Adrenal gland (tissue), 12 donors: ENCODE measurements around the gene GLIS1. TPM values are rescaled to one million over a fixed set of nuclear protein-coding genes. Genes with fewer than 3 reads are reported as not detected.

ENCODE experiments used
- DNase-seq, 7 donors: peaks; one replicate each; pipeline ENCODE4 v3.0.0-alpha.2; 2019 to 2020
- H3K27ac ChIP-seq, 5 donors: fragments of 200-600 bp; sonication (generic) in 4 of 5; 1 replicate in 3 of 5; 2 replicates in 2 of 5; pipeline versions ENCODE4 v1.5.1 to v1.8.0; 2016 to 2020; ENCODE audit warnings: mild to moderate bottlenecking in 1 of 5
- H3K27me3 ChIP-seq: fragments of 200-600 bp; 2 replicates; pipeline ENCODE4 v1.8.0; 2021
- H3K36me3 ChIP-seq, 2 donors: fragments of 200-600 bp; replicated peaks in 1 of 2; 1 replicate in 1 of 2; 2 replicates in 1 of 2; pipeline versions ENCODE4 v1.5.1 to v1.8.0; 2018 to 2022
- H3K4me1 ChIP-seq, 2 donors: fragments of 200-600 bp; replicated peaks in 1 of 2; 1 replicate in 1 of 2; 2 replicates in 1 of 2; pipeline versions ENCODE4 v1.5.1 to v1.8.0; 2018 to 2021
- H3K4me3 ChIP-seq, 4 donors: fragments of 200-600 bp; sonication (generic) in 3 of 4; one replicate each; pipeline ENCODE4 v1.5.1; 2016 to 2018
- H3K9me3 ChIP-seq, 3 donors: fragments of 200-600 bp; sonication (generic) in 1 of 3; replicated peaks in 1 of 3; 1 replicate in 2 of 3; 2 replicates in 1 of 3; pipeline versions ENCODE4 v1.5.1 to v1.8.0; 2016 to 2021
- POLR2A ChIP-seq, 2 donors: fragments of 450-650 bp; IDR thresholded peaks; one replicate each; pipeline ENCODE4 v1.6.1; 2017; ENCODE audit warnings: antibody characterized with exemption in 2 of 2, mild to moderate bottlenecking in 2 of 2, moderate library complexity in 1 of 2
- WGBS, 4 donors: extraction: QIAGEN DNeasy Blood & Tissue Kit in 2 of 4; methylation state at CpG; one replicate each; pipeline versions ENCODE4 v1.1.5 to v1.1.7; 2013 to 2017; 5-methylcytosine and 5-hydroxymethylcytosine counted together
- intact Hi-C, 2 donors: fragments of 100-400 bp; cut with DNase I; formaldehyde crosslinking; loops; one replicate each; pipeline versions ENCODE4 v1.14.1 to v1.15.0; 2022 to 2023
- polyA plus RNA-seq, 3 donors: library from polyadenylated mRNA; stranded (reverse); fragments of 200-250 nt in 2 of 3; fragments of 350-450 nt in 1 of 3; fragmentation: Illumina TruSeq in 1 of 3; extraction: RNeasy Lipid Tissue Mini Kit (QIAGEN cat#74804) in 1 of 3; gene quantifications; one replicate each; pipeline ENCODE4 v1.2.3, GENCODE V29; 2013 to 2014
- total RNA-seq, 9 donors: library from RNA; depleted of rRNA in 4 of 9; stranded (reverse); fragments of >200 nt in 4 of 9; fragments of 120-200 nt in 1 of 9; fragmentation: NEBNext Ultra II Directional in 1 of 9; extraction: Animal tissue kit (Norgen Biotek cat#: 25700) in 1 of 9; gene quantifications; one replicate each; pipeline versions ENCODE4 v1.1.0 to v1.2.4, GENCODE V29; 2013 to 2023
- TF ChIP-seq, protein P1 (sequence below), 6 experiments: fragments of 450-650 bp in 4 of 6; fragments of 200-600 bp in 2 of 6; sonication (generic) in 1 of 6; IDR thresholded peaks; 1 replicate in 5 of 6; 2 replicates in 1 of 6; pipeline versions ENCODE4 v1.5.1 to v1.8.0; 2016 to 2021; ENCODE audit warnings: antibody characterized with exemption in 6 of 6, mild to moderate bottlenecking in 2 of 6, moderate library complexity in 1 of 6
- donor health status: healthy with polysubstance abuse.
- donor health status: Bipolar disorder and iron deficiency.
- donor health status: DM: yes; HTN: yes; CAD: no.
- donor health status: DM: no; HTN: no; CAD: no.
- donor health status: DM: no; HTN: no; CAD: no.
- donor health status: DM: yes; HTN: yes; CAD: no.

GLIS1 gene
- total and polyA plus RNA-seq, 12 donors, result 0.08 to 0.37 (median 0.14) TPM; not detected in 6

DNA sequence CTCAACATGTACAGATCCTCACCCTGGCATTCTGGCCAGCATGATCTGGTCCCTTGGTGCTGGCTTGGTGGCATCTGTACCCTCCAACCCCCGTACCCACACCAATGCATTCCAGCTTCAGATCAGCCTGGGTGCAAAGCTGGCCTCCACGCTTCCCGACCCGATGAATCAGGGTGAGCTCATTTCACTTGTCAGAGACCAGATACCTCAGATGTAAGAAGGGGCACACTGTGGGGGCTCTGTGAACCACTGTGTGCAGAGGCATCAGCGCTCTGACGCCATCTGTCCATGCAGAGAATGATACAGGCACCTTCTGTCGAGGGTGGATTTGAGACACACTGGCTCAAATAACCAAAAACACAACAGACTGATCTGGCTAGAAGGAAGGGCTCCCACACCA is 203.1 kb downstream of the GLIS1 start:
- intact Hi-C loops, result no loop called here

DNA sequence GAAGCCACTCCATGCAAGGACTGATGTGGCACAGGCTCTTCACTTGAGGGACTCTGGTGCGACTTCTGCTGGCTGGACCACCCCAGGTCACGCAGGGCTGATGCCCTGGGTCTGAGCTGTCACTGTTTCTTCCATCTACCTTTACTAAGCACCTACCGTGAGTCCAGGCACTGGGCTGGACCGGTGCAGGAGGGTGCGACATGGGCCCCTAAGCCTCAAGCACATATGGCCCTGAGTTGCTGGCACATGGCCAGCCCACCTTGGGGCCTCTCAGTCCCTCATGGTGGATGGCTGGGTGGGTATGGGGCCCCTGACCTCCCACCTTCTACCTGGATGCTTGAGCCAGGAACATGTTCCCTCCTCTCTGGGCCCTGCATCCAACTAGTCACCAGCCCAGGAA is 203.7 kb downstream of the GLIS1 start:
- no peak overlapping the region for H3K4me3 ChIP-seq
- no peaks in the 10 kb centered on the region for H3K9me3 ChIP-seq
- no peaks in the 10 kb centered on the region for H3K4me1 ChIP-seq
- H3K27ac ChIP-seq, result no peak overlapping the region
- DNase-seq, result no peak
- TF ChIP-seq, protein P1, sequence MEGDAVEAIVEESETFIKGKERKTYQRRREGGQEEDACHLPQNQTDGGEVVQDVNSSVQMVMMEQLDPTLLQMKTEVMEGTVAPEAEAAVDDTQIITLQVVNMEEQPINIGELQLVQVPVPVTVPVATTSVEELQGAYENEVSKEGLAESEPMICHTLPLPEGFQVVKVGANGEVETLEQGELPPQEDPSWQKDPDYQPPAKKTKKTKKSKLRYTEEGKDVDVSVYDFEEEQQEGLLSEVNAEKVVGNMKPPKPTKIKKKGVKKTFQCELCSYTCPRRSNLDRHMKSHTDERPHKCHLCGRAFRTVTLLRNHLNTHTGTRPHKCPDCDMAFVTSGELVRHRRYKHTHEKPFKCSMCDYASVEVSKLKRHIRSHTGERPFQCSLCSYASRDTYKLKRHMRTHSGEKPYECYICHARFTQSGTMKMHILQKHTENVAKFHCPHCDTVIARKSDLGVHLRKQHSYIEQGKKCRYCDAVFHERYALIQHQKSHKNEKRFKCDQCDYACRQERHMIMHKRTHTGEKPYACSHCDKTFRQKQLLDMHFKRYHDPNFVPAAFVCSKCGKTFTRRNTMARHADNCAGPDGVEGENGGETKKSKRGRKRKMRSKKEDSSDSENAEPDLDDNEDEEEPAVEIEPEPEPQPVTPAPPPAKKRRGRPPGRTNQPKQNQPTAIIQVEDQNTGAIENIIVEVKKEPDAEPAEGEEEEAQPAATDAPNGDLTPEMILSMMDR (IDR thresholded peaks at IDR 0.05), result no peak
- TF ChIP-seq POLR2A (IDR thresholded peaks at IDR 0.05), result no peak
- 86 to 90% (median 89%) methylated on average over 5 of the region's 5 CpGs; no CpG with 5 or more reads in 1 of the 4 donors for WGBS, 4 donors
- intact Hi-C loops, result no loop called here
- H3K36me3 ChIP-seq, result no peaks in the 10 kb centered on the region
- no peaks in the 10 kb centered on the region for H3K27me3 ChIP-seq

More for the DNA sequence above, 203.1 kb downstream of the GLIS1 start:
- no peak overlapping the region for H3K4me3 ChIP-seq
- no peaks in the 10 kb centered on the region for H3K27me3 ChIP-seq
- DNase-seq, result no peak
- H3K4me1 ChIP-seq, result no peaks in the 10 kb centered on the region
- no peak for TF ChIP-seq POLR2A (IDR thresholded peaks at IDR 0.05)
- WGBS, 4 donors, result 80 to 84% (median 82%) methylated on average over 6 to 7 of the region's 7 CpGs
- no peak overlapping the region for H3K27ac ChIP-seq
- H3K36me3 ChIP-seq, result no peaks in the 10 kb centered on the region
- no peaks in the 10 kb centered on the region for H3K9me3 ChIP-seq

GRCh38 chr1:53532912-53533311 is 206.1 kb downstream of the GLIS1 start:
- TF ChIP-seq POLR2A (IDR thresholded peaks at IDR 0.05), result no peak
- TF ChIP-seq, protein P1 (IDR thresholded peaks at IDR 0.05), result no peak
- Histone ChIP-seq H3K4me3 (no peak overlapping the region), H3K36me3 (no peaks in the 10 kb centered on the region), H3K27ac (no peak overlapping the region), H3K27me3 (no peaks in the 10 kb centered on the region), H3K4me1 (no peaks in the 10 kb centered on the region), H3K9me3 (no peaks in the 10 kb centered on the region)
- intact Hi-C loops, result no loop called here
- DNase-seq, result no peak
- WGBS, 4 donors, result 77 to 88% (median 83%) methylated on average over 4 of the region's 4 CpGs

DNA sequence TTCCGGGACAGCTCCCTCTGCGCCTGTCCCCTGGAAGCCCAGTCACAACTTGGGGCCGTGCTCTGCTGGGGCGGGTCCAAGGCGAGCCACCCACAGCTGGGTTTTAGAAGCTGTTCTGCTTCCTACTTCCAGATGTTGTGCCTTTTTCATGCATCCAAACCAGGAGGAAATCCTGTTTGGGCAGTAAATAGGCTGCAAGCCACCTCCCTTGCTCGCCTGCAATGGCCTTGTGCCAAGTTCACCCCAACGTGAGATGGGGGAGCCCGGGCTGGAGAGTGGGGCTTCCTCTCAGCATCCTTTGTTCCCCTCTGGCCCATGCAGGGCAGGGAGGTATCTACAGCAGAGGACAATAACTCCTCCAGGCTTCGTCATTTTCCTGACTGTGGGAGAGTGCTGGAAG is 206.6 kb downstream of the GLIS1 start:
- Histone ChIP-seq H3K4me1 (no peaks in the 10 kb centered on the region), H3K9me3 (no peaks in the 10 kb centered on the region), H3K27me3 (no peaks in the 10 kb centered on the region), H3K27ac (no peak overlapping the region), H3K36me3 (no peaks in the 10 kb centered on the region), H3K4me3 (no peak overlapping the region)
- 53 to 72% (median 70%) methylated on average over 3 to 9 of the region's 9 CpGs for WGBS, 4 donors
- no peak for DNase-seq
- intact Hi-C loops, result no loop called here
- no peak for TF ChIP-seq POLR2A (IDR thresholded peaks at IDR 0.05)
- TF ChIP-seq, protein P1 (IDR thresholded peaks at IDR 0.05), result no peak

- DNase-seq, result no peak
- no peak overlapping the region for H3K27ac ChIP-seq
- TF ChIP-seq, protein P1 (IDR thresholded peaks at IDR 0.05), result no peak
- TF ChIP-seq POLR2A (IDR thresholded peaks at IDR 0.05), result no peak
- no peaks in the 10 kb centered on the region for H3K4me1 ChIP-seq
- no peaks in the 10 kb centered on the region for H3K27me3 ChIP-seq
- H3K36me3 ChIP-seq, result no peaks in the 10 kb centered on the region
- no peak overlapping the region for H3K4me3 ChIP-seq
- no peaks in the 10 kb centered on the region for H3K9me3 ChIP-seq
- 90 to 92% (median 91%) methylated on average over 5 of the region's 5 CpGs for WGBS, 4 donors
- intact Hi-C loops, result no loop called here
Observed at GRCh38 chr1:53530550-53530949, 208.4 kb downstream of the GLIS1 start.
